ENCODE measurements around the gene ELOVL3.
"Not testable (repeated sequence)": the region's sequence is repeated elsewhere in the genome, so short reads cannot be mapped to it uniquely, and the experiment has no call there.

Gene ELOVL3

GRCh38 chr10:102227050-102227449 lies 951 bp downstream of the ELOVL3 start:
- no peak for DNase-seq

- DNase-seq, result peak; percentile 88
These were observed 3.7 kb downstream of the ELOVL3 start for GRCh38 chr10:102229810-102230263.

GRCh38 chr10:102230264-102230860 lies 4.3 kb downstream of the ELOVL3 start:
- DNase-seq, result peak; percentile 23

GRCh38 chr10:102230861-102231356 lies 4.8 kb downstream of the ELOVL3 start:
- DNase-seq, result peak; percentile 56

GRCh38 chr10:102231357-102232318 lies 5.5 kb downstream of the ELOVL3 start:
- DNase-seq, result peak; percentile 84

GRCh38 chr10:102233997-102234396 lies 7.9 kb downstream of the ELOVL3 start:
- no peak for DNase-seq

GRCh38 chr10:102234888-102235597 lies 8.9 kb downstream of the ELOVL3 start:
- no peak for DNase-seq

- DNase-seq, result no peak
These were observed 9.5 kb downstream of the ELOVL3 start for GRCh38 chr10:102235598-102235920.

- DNase-seq, result no peak
These were observed 9.9 kb downstream of the ELOVL3 start for GRCh38 chr10:102236006-102236405.

- no peak for DNase-seq
These were observed 11.7 kb downstream of the ELOVL3 start for GRCh38 chr10:102237711-102238252.

GRCh38 chr10:102240467-102241031 lies 14.4 kb downstream of the ELOVL3 start:
- no peak for DNase-seq

GRCh38 chr10:102241032-102241443 lies 14.9 kb downstream of the ELOVL3 start:
- DNase-seq, result no peak

- peak; percentile 96 for DNase-seq
These were observed 15.5 kb downstream of the ELOVL3 start, which contains the start of gene PITX3 for GRCh38 chr10:102241444-102242117. PITX3 (minus strand) TSS chr10:102241512; CDS start chr10:102232080, 9,432 bp downstream.

GRCh38 chr10:102242118-102242485 lies 16.0 kb downstream of the ELOVL3 start:
- no peak for DNase-seq

GRCh38 chr10:102243309-102243708 lies 17.2 kb downstream of the ELOVL3 start:
- no peak for DNase-seq

- DNase-seq, result peak; percentile 99
These were observed 19.2 kb downstream of the ELOVL3 start, which contains the start of gene GBF1 for GRCh38 chr10:102245082-102245931. GBF1 (plus strand) TSS chr10:102245532; CDS start chr10:102258939, 13,407 bp downstream.

GRCh38 chr10:102245932-102246251 lies 19.8 kb downstream of the ELOVL3 start:
- DNase-seq, result no peak

GRCh38 chr10:102246261-102246660 lies 20.2 kb downstream of the ELOVL3 start:
- DNase-seq, result peak; percentile 26

- no peak for DNase-seq
These were observed 21.6 kb downstream of the ELOVL3 start for GRCh38 chr10:102247734-102248133.

- not testable (repeated sequence) for DNase-seq
These were observed 26.4 kb downstream of the ELOVL3 start for GRCh38 chr10:102252508-102252907.

GRCh38 chr10:102254426-102254825 lies 28.3 kb downstream of the ELOVL3 start:
- no peak for DNase-seq
